Ascending aorta (tissue), 2 donors: ENCODE measurements around the gene MEST. TPM values are rescaled to one million over a fixed set of nuclear protein-coding genes. Genes with fewer than 3 reads are reported as not detected.
"Not testable (repeated sequence)": the region's sequence is repeated elsewhere in the genome, so short reads cannot be mapped to it uniquely, and the experiment has no call there.

Experiments
- DNase-seq, 2 donors: peaks; one replicate each; pipeline ENCODE4 v3.0.0-alpha.2; 2019; ENCODE audit warnings: low spot score in 2 of 2
- H3K27ac ChIP-seq, 2 donors: fragments of 200-600 bp; sonication (generic); one replicate each; pipeline ENCODE4 v1.5.1; 2016 to 2017; ENCODE audit warnings: mild to moderate bottlenecking in 1 of 2
- H3K27me3 ChIP-seq: fragments of 200-600 bp; sonication (generic); one replicate; pipeline ENCODE4 v1.5.1; 2017
- H3K36me3 ChIP-seq, 2 donors: fragments of 200-600 bp; sonication (generic); one replicate each; pipeline ENCODE4 v1.5.1; 2016
- H3K4me1 ChIP-seq, 2 donors: fragments of 200-600 bp; sonication (generic); one replicate each; pipeline ENCODE4 v1.5.1; 2016 to 2017; ENCODE audit warnings: mild to moderate bottlenecking in 1 of 2
- H3K4me3 ChIP-seq, 2 donors: fragments of 200-600 bp; sonication (generic); one replicate each; pipeline ENCODE4 v1.5.1; 2016 to 2017; ENCODE audit warnings: mild to moderate bottlenecking in 1 of 2
- H3K9me3 ChIP-seq, 2 donors: fragments of 200-600 bp; sonication (generic); one replicate each; pipeline ENCODE4 v1.5.1; 2016
- CTCF ChIP-seq, 3 experiments: fragments of 200-600 bp in 2 of 3; fragments of 450-650 bp in 1 of 3; sonication (generic) in 2 of 3; IDR thresholded peaks; one replicate each; pipeline ENCODE4 v1.5.1; 2016 to 2019; ENCODE audit warnings: antibody characterized with exemption in 3 of 3, mild to moderate bottlenecking in 1 of 3, moderate library complexity in 1 of 3
- intact Hi-C: fragments of 100-400 bp; cut with DNase I; formaldehyde crosslinking; loops from one replicate; pipeline ENCODE4 v1.15.1; 2023
- total RNA-seq: library from RNA; depleted of rRNA; stranded (reverse); fragments of >200 nt; gene quantifications from one replicate; pipeline ENCODE4 v1.1.0, GENCODE V29; 2016

Gene MEST
- total RNA-seq, 1 donor from 2014 or later, result 6.9 TPM

DNA sequence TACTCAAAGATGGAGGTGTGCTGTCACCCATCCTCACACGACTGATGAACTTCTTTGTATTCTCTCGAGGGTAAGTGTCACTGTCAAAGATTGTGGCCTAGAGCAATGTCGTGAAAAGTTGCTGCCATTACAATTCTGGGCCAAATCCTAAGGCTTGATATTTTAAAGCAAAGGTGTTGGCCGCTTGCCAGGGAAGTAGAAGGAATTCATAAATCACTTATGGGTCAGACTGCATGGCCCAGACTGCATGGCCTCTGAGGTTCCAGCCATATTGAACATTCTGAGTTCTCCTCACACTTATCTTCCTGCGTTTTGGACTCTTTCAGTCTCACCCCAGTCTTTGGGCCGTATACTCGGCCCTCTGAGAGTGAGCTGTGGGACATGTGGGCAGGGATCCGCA is 8.6 kb downstream of the MEST start:
- Histone ChIP-seq H3K36me3 (peaks cover 4 to 15% of the 10 kb centered on the region in 2 donors), H3K4me1 (no peaks in the 10 kb centered on the region), H3K9me3 (no peaks in the 10 kb centered on the region), H3K27ac (no peak overlapping the region), H3K27me3 (no peaks in the 10 kb centered on the region), H3K4me3 (no peak overlapping the region)
- DNase-seq, result no peak
- no peak for TF ChIP-seq CTCF (IDR thresholded peaks at IDR 0.05)
- intact Hi-C loops, result no loop called here

GRCh38 chr7:130500910-130501309 is 9.0 kb downstream of the MEST start:
- Histone ChIP-seq H3K9me3 (no peaks in the 10 kb centered on the region), H3K4me3 (no peak overlapping the region), H3K4me1 (no peaks in the 10 kb centered on the region), H3K27ac (no peak overlapping the region), H3K27me3 (no peaks in the 10 kb centered on the region), H3K36me3 (peaks cover 4 to 15% of the 10 kb centered on the region in 2 donors)
- intact Hi-C loops, result no loop called here
- no peak for DNase-seq
- TF ChIP-seq CTCF (IDR thresholded peaks at IDR 0.05), result no peak

GRCh38 chr7:130505753-130506152 is 13.9 kb downstream of the MEST start:
- DNase-seq, result no peak
- intact Hi-C loops, result no loop called here
- H3K36me3 ChIP-seq, result peaks cover 4 to 9% of the 10 kb centered on the region in 2 donors
- no peak overlapping the region for H3K27ac ChIP-seq
- H3K4me3 ChIP-seq, result no peak overlapping the region
- H3K4me1 ChIP-seq, result no peaks in the 10 kb centered on the region
- no peaks in the 10 kb centered on the region for H3K27me3 ChIP-seq
- no peaks in the 10 kb centered on the region for H3K9me3 ChIP-seq
- TF ChIP-seq CTCF (IDR thresholded peaks at IDR 0.05), result no peak

DNA sequence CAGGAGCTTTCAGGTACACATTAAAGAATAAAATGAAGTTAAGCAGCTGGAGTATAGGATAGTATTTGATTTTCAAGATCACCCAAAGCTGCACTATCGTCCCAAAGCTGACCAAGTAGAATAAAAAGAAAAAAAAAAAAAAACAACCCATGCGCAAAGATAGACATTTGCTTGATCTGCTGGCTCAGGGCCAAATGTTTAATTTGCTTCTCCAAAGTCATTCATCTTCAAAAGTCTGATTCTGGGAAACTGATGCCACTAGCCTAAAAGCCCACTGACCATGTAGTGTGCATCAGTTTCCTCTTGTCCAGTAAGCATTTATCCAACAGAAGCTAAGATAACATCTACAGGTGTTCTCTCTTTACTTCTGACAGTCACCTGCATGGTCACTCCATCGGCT is 14.5 kb downstream of the MEST start:
- peaks cover 4 to 9% of the 10 kb centered on the region in 2 donors for H3K36me3 ChIP-seq
- TF ChIP-seq CTCF (IDR thresholded peaks at IDR 0.05), result no peak
- intact Hi-C loops, result no loop called here
- no peaks in the 10 kb centered on the region for H3K4me1 ChIP-seq
- no peaks in the 10 kb centered on the region for H3K9me3 ChIP-seq
- H3K4me3 ChIP-seq, result no peak overlapping the region
- no peaks in the 10 kb centered on the region for H3K27me3 ChIP-seq
- no peak for DNase-seq
- no peak overlapping the region for H3K27ac ChIP-seq

DNA sequence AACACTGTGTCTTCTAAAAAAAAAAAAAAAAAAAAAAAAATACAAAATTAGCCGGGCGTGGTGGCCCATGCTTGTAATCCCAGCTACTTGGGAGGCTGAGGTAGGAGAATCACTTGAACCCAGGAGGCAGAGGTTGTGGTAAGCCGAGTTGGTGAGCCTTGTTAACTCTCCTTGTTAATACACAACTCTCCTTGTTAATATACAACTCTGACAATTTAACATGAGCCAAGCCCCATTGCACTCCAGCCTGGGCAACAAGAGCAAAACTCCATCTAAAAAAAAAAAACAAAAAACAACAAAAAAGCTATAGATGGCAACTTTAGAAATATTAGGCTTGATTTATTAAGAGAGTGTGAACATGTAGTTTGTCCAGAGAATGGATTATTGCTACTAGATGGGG is 20.2 kb downstream of the MEST start:
- H3K27me3 ChIP-seq, H3K9me3 ChIP-seq, intact Hi-C loops, H3K36me3 ChIP-seq, H3K4me1 ChIP-seq, DNase-seq, H3K27ac ChIP-seq, H3K4me3 ChIP-seq: not testable (repeated sequence)

DNA sequence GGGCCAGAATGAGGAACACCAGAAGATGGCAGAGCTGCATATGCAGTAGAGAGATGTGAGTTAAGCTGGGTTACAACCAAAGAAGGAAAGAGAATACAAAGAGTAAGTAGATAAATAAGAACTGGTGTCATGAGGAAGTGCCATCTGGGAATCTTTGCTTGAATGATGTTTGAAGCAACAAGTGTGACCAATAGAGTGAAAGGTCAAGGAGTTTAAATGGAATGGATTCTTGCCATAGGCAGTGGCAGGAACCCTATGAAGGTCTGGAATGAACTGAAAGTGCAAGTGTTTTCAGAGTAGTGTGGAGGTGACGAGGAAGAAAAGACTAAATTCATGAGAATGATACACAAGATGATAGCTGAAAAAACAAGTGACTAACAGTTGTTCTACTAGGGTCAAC is 21.6 kb downstream of the MEST start:
- DNase-seq, result no peak

More for the DNA sequence above, 21.6 kb downstream of the MEST start:
- Histone ChIP-seq H3K27me3 (no peaks in the 10 kb centered on the region), H3K4me3 (no peak overlapping the region), H3K36me3 (no peaks in the 10 kb centered on the region), H3K4me1 (no peaks in the 10 kb centered on the region), H3K9me3 (no peaks in the 10 kb centered on the region), H3K27ac (no peak overlapping the region)
- no peak for TF ChIP-seq CTCF (IDR thresholded peaks at IDR 0.05)
- intact Hi-C loops, result no loop called here
